HG03565 (cell line): ENCODE results near the gene RHBDL3.

Experiments
- ATAC-seq: cut with Tn5 transposase; IDR thresholded peaks from one replicate; pipeline ENCODE4 v1.9.1; 2021; ENCODE audit warnings: mild to moderate bottlenecking, moderate library complexity; ENCODE audit not compliant: unreplicated experiment

The RHBDL3 gene

GRCh38 chr17:32266389-32267301 is 1.0 kb downstream of the RHBDL3 start:
- ATAC-seq, result no peak

- ATAC-seq, result no peak
These were observed 2.1 kb downstream of the RHBDL3 start for GRCh38 chr17:32267690-32268205.

GRCh38 chr17:32268734-32269288 is 3.2 kb downstream of the RHBDL3 start:
- no peak for ATAC-seq

- no peak for ATAC-seq
These were observed 3.7 kb downstream of the RHBDL3 start for GRCh38 chr17:32269377-32269776.

- no peak for ATAC-seq
These were observed 6.2 kb downstream of the RHBDL3 start for GRCh38 chr17:32271844-32272243.

- no peak for ATAC-seq
These were observed 8.5 kb downstream of the RHBDL3 start for GRCh38 chr17:32274101-32274500.

GRCh38 chr17:32274643-32275042 is 9.0 kb downstream of the RHBDL3 start:
- no peak for ATAC-seq

GRCh38 chr17:32275060-32276042 is 9.7 kb downstream of the RHBDL3 start:
- no peak for ATAC-seq

- ATAC-seq, result no peak
These were observed 10.6 kb downstream of the RHBDL3 start for GRCh38 chr17:32276171-32276601.

GRCh38 chr17:32277284-32277683 is 11.7 kb downstream of the RHBDL3 start:
- no peak for ATAC-seq

GRCh38 chr17:32278815-32279214 is 13.2 kb downstream of the RHBDL3 start:
- no peak for ATAC-seq

- no peak for ATAC-seq
These were observed 14.5 kb downstream of the RHBDL3 start for GRCh38 chr17:32279891-32280716.

GRCh38 chr17:32281011-32281451 is 15.4 kb downstream of the RHBDL3 start:
- ATAC-seq, result no peak

- ATAC-seq, result no peak
These were observed 18.1 kb downstream of the RHBDL3 start for GRCh38 chr17:32283745-32284201.

- ATAC-seq, result no peak
These were observed 19.7 kb downstream of the RHBDL3 start for GRCh38 chr17:32285306-32285705.

- no peak for ATAC-seq
These were observed 20.3 kb downstream of the RHBDL3 start for GRCh38 chr17:32285746-32286517.

- ATAC-seq, result no peak
These were observed 20.9 kb downstream of the RHBDL3 start for GRCh38 chr17:32286518-32286900.

GRCh38 chr17:32287804-32288511 is 22.3 kb downstream of the RHBDL3 start:
- ATAC-seq, result no peak

- no peak for ATAC-seq
These were observed 23.0 kb downstream of the RHBDL3 start for GRCh38 chr17:32288615-32289014.
